Muscle of arm (tissue), 14 donors: ENCODE results near the gene PRLR. TPM values are rescaled to one million over a fixed set of nuclear protein-coding genes. Genes with fewer than 3 reads are reported as not detected.
"Not testable (repeated sequence)": the region's sequence is repeated elsewhere in the genome, so short reads cannot be mapped to it uniquely, and the experiment has no call there.

Experiments used
- DNase-seq: peaks from one replicate; pipeline ENCODE4 v3.0.0-alpha.2; 2013
- long read RNA-seq, 11 donors: transcript quantifications; one replicate each; lab custom pipeline, GENCODE V29; 2026
- polyA plus RNA-seq, 12 donors: library from polyadenylated mRNA; unstranded; fragments of 120-200 nt; gene quantifications; one replicate each; pipeline ENCODE4 v1.2.1, GENCODE V29; 2013; ENCODE audit not compliant: insufficient read length in 12 of 12

The PRLR gene
- polyA plus RNA-seq, result 10 to 100 TPM in 1 of 12 donors, 1 to 10 TPM in 2, under 1 TPM in 8, not detected in 1; 0.34 to 14.5 (median 0.57) TPM
- long read RNA-seq, donor 1, full-length matches to known transcripts, result 2 of 2 reads
- long read RNA-seq, donor 1, partial matches to known transcripts, result 0 of 2 reads
- long read RNA-seq, donor 1, other reads (novel, unspliced or antisense), result 0 of 2 reads
- long read RNA-seq, donor 2, result 0 reads
- long read RNA-seq, donor 3, result 0 reads
- long read RNA-seq, donor 4, result 0 reads
- long read RNA-seq, donor 5, result 0 reads
- long read RNA-seq, donor 6, result 0 reads
- long read RNA-seq, donor 7, result 0 reads
- long read RNA-seq, donor 8, result 0 reads
- long read RNA-seq, donor 9, result 0 reads
- long read RNA-seq, donor 10, result 0 reads
- long read RNA-seq, donor 11, result 0 reads

DNA sequence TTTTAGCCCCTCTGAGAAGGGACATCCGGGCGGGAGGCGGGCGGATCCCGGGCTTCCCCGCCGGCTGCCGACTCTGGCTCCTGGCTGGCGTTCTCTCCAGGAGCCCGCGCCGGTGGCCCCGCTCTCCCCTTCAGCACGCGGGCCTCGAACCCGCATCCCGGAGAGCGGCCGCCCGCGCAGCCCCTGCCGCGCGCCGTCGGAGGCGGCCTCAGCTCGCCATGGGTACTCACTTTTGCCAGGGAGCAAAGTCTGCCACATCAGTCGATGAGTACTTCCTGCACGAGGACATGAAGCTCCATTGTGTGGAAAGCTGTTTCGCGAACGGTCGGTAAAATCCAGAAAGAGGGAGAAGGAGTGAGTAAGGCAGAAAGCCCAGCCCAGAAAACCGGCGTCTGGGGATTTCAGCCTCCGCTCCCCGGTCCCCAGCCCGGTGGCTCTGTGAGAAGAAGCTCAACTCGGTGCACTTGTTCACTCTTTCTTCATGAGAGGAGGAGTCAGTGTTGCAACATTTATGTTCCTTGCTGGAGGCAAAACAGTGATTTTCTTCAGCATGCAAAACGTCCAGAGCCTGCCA lies at the start of gene PRLR:
Gene PRLR, minus strand, starts transcription at position 450 of the 574 bp plus-strand sequence. CDS start 140,867 bp downstream, outside the sequence.
- peak; percentile 25 for DNase-seq

- no peak for DNase-seq
These were observed 44.7 kb upstream of the PRLR start for GRCh38 chr5:35274839-35275509.

GRCh38 chr5:35269006-35269405 lies 38.7 kb upstream of the PRLR start:
- DNase-seq, result no peak

DNA sequence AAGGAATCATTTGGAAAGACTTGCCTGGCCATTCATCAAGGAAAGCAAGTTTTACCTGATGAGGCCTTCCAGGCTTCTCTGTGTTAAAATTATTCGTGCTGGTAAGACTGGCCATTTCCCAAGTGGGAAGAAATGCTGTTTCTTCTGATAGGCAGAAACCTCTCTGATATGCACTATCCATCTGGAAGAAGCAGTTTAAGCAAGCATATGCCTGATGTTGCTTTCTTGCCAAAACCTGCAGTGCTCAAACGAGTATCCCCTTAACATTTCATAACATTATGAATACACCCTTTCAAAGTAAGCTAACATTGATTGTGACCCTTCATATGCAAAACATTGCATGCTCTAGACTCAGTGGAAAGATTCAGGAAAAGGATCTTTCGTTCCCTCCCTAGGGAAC lies 36.0 kb upstream of the PRLR start:
- no peak for DNase-seq

DNA sequence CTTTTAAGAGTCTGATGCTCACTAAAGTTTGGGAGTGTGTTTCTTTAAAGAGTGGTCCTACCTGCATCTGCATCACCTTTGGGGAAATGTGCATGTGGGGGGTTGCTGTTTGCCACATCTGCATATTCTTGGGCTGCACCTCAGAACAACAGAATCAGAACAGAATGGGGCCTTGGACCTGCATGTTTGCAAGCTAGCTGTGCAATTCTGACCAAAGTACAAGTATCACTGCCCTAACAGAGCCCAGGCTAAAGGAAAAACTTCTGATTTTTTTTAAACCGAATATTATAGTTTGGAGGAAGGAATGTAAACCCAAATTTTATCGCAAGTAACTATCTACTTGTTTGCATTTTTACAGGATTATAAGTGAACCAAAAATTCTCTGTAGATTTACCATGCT lies 34.2 kb upstream of the PRLR start:
- DNase-seq, result no peak

DNA sequence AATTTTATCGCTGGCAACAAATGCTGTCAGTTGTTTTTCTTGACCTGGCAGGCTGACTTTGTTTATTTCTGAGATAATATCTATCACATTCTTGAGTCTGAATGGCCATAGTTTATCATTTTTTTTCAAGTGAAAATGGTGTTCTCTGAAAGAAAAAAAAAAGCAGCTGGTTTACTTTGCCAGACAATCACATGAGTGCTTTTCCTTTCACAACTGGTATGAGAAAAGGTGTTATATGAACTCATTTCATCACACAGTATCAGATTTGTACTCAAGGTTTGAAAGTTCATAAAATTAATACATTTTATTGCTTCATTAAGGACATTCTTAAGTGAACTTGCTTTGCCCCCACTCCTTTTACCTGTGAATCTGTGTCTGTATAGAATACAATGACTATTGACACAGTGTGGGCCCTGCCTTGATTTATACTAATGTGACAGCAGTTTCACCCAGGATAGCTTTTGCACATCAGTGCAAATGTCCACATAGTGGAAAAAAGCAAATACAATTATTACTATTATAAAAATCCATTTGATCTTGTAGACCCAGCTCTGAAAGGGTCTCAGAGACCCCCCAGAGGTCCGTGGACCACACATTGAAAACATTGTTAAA lies 33.1 kb upstream of the PRLR start:
- no peak for DNase-seq

DNA sequence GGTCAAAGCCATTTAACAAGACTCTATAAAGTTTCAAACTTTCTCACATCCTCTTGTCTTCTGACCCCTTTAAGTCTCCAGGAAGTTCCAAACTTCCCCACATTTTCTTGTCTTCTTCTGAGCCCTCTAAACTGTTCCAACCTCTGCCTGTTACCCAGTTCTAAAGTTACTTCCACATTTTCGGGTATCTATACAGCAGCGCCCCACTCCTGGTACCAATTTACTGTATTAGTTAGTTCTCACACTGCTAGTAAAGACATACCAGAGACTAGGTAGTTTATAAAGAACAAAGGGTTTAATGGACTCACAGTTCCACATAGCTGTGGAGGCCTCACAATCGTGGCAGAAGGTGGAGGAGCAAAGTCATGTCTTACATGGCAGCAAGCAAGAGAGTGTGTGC lies 23.3 kb upstream of the PRLR start:
- no peak for DNase-seq

DNA sequence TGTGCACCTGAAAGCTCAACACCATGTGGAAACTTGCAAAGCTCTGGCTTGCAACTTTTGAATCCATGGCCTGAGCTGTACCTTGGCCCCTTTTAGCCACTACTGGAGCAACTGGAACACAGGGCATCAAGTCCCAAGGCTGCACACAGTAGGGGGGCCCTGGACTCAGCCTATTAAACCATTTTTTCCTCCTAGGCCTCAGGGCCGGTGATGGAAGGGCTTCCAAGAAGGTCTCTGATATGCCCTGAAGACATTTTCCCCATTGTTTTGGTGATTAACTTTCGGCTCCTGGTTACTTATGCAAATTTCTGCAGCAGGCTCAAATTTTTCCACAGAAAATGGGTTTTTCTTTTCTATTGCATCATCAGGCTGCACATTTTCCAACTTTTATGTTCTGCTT lies 22.7 kb upstream of the PRLR start:
- DNase-seq, result no peak

DNA sequence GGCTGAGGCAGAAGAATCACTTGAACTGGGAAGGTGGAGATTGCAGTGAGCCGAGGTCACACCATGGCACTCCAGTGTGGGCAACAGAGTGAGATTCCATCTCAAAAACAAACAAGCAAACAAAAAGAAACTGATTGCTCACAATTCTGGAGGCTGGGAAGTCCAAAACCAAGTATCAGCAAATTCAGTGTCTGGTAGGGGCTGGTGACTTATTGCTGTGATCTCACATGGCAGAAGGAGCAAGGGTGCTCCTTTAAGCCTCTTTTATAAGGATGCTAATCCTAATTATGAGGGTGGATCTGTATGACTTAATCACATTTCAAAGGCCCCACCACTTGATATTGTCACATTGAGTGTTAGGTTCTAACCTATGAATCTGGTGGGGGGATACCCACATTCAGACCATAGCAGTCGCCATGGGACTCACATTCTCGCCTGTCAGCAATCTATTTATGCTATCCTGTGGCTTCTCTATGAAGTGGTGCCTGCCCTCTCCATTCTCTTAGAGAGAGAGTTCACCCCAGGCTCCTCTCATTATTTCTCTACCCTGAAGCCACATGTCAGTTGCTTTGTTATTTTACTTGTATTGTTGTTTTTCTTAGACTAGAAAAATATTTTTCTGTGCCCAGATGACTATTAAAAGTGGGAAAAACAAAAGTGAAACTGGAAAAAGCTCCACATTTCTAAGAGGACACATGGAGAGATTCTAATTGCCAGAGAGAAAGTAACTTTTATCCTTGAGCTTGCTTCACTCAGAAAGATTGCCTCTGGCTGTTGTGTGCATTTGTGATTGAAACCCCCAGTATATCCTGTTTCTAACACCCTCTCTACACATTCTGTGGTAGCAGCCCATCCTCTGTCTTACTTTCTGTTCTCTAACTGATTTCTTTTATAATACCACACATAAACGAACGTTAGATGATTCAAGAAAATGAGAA lies 18.8 kb upstream of the PRLR start:
- no peak for DNase-seq

- DNase-seq, result no peak
These were observed 17.4 kb upstream of the PRLR start for GRCh38 chr5:35247648-35248034.

DNA sequence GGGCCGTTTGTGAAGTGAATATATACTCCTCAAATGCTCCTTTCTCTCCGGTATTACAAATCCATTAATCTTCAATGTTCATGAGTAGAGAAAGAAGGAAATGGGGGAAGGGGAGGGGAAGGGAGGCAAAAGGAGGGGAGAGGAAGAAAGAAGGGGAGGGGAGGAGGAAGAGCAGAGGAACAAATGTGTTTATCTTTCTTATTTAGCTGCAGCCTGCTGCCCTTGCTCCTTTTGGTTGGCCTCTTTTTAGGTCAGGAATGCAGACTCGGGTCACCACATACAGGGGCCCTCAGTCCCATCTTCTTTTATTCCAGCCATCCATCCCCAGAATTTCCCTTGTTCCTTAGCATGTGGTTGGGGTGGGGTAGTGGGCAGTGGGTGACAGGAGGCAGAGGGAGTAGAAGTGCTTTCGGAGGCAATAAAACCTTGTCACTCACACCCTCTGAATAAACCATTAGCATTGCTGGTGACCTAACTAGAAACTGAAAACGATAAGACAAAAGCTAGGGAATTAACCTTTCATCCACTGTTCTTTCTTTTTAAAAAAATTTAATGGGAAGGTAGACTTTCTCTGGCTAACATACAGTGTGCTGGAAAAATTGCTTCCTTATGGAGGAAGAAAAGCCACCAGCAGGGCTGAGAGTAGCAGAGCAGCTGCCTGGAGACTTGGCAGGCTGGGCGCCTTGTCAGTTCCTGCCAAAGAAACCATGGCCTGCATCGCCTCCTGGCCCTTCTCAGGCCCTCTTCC lies 16.8 kb upstream of the PRLR start:
- DNase-seq, result peak; percentile 33

DNA sequence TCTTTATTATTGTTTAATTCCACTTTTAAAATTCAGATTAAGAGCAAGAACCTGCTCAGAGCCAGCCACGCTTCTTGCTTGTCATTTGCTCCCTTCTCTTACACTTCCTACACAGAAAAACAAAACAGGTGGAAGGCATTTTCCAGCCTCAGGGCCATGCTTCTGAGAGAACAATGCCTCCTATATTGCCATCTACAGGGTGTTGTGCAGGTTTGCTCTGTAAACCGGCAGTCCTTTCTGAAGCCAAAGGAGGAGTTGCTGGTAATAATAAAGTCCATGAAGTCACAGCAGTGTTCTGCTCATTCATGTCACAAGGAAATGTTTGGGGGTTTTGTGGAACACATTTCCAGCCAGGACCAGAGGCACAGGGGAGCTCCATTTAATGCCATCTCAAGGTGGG lies 16.1 kb upstream of the PRLR start:
- no peak for DNase-seq

DNA sequence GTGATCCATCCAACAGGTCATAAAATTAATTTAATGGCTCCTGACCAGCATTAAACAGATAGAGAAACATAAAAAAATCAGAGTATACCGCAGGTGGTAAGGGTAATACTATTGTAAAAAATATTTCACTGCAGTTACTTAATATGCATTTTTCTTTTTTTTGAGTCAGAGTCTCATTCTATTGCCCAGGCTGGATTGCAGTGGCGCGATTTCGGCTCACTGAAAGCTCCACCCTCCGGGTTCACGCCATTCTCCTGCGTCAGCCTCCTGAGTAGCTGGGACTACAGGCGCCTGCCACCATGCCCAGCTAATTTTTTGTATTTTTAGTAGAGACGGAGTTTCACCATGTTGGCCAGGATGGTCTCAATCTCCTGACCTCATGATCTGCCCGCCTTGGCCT lies 15.1 kb upstream of the PRLR start:
- not testable (repeated sequence) for DNase-seq

- no peak for DNase-seq
These were observed 13.9 kb upstream of the PRLR start for GRCh38 chr5:35244171-35244570.

- DNase-seq, result no peak
These were observed 12.5 kb upstream of the PRLR start for GRCh38 chr5:35242702-35243258.

DNA sequence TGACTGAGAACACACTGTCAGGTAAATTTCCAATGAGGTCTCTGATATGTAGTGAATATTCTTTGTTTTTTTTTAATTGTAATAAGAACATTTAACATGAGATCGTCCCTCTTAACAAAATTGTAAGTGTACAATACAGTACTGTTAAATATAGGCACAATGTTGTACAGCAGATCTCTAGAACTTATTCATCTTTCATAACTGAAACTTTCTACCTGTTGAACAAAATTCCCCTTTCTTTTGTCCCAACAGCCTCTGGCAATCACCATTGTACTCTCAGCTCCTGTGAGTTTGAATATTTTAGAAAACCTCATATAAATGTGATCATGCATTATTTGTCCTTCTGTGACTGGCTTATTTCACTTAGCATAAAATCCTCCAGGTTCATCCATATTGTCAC lies 10.6 kb upstream of the PRLR start:
- no peak for DNase-seq

DNA sequence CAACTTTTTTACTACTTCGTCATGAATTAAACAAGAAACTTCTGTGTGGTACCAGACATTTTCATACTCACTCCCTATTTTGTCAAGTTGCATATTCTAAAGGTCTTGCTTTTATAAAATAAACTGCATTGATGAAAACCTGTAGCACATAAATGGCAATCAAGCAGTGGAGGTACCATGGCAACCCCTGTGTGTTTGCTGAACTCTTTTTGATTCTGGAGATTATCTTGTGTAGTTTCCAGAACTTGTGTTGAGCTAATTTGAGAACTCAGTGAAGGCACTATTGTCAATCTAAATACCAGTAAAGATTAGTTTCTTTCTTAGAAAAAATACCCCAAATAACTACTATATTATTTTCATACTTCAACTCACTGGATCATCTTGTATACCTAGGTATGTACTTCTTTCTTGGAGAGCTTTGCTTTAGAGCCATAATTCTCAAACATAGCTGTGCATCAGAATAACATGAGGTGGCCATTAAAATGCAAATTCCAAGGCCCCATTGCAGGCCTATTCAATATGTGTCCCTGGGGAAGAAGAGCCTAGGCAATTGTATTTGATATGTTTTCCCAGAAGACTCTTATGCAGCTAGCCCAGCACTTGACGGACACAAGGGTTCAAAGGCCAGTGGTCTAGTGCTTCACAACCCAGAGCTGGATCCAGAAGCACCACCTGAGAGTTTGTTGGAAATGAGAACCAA lies 9.8 kb upstream of the PRLR start:
- no peak for DNase-seq

DNA sequence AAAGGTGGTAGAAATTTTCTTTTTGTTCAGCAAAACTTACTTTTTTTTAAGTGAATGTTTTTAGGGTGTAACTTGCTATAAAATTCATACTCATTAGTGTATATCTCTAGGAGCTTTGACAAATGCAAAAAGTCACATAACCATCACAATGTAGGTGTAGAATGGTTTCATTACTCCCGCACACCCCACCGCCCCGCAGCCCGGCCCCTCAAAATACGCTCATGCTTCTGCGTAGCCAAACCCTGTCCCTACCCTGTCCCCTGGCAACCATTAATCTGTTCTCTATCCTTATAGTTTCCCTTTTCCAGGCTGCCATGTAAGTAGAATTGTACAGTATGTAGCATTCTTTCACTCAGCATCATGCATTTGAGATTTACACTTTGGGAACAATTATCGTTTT lies 9.2 kb upstream of the PRLR start:
- no peak for DNase-seq

DNA sequence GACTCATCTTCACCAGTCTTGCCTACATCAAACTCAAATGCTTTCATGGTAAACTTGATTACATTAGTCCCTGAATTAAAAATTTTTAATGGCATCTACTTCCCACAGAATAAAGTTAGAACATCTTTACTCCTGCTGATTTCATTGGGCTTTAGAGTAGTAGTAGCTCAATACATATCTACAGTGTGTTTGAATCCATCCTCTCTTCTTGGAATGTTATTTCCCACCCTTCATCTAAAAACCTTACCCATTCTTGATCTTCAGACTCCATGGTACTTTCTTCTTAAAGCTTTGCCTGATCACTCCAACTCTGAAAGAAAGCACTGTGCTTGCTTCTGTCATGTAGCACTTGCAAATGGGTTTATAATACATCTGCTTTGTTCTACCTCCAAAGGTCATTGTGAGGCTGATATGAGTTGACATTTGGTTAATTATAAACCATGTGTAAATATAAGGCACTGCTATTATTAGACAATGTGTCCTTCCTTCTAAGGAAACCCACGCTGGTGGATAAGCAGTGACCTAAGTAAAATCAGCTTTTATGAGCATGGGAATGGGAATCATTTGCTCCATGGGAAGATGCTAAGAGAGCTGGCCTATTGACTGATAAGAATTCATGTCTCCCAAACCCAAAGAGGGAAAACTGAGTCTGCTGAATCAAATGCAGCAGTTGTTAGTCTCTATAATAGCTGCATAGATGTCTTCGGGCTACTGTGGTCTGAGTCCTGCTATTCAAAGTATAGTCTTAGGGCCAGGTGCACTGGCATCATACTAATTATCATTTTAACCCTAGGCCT lies 7.5 kb upstream of the PRLR start:
- no peak for DNase-seq
